Measurements from ENCODE around the gene TBC1D10A. TPM values are rescaled to one million over a fixed set of nuclear protein-coding genes. Genes with fewer than 3 reads are reported as not detected.

The TBC1D10A gene
- total and polyA plus RNA-seq, 2 experiments from 2014 or later, result 3.3 to 8.8 TPM

GRCh38 chr22:30284666-30285065, 42.1 kb downstream of the TBC1D10A start:
- Histone ChIP-seq H3K4me3 (no peak overlapping the region), H3K27me3 (ENCODE audit: insufficient read depth) (peaks cover 7% of the 10 kb centered on the region; the same call in 1 of the 2 replicates), H3K36me3 (ENCODE audit: insufficient read depth) (no peaks in the 10 kb centered on the region), H2AFZ (no peak overlapping the region), H3K4me2 (no peak overlapping the region), H3K79me2 (replicated peaks; ENCODE audit: insufficient read depth) (no peaks in the 10 kb centered on the region), H3K27ac (ENCODE audit: low read depth) (no peak overlapping the region), H3K9me2 (ENCODE audit: insufficient read depth) (no peaks in the 10 kb centered on the region), H3K4me1 (ENCODE audit: insufficient read depth) (peaks cover 5% of the 10 kb centered on the region; the same call in 1 of the 2 replicates), H3F3A (replicated peaks; ENCODE audit: low read depth) (peaks cover 11% of the 10 kb centered on the region), H4K20me1 (replicated peaks; ENCODE audit: insufficient read depth) (no peaks in the 10 kb centered on the region; the same call in 1 of the 2 replicates)
- H3K27ac Mint-ChIP-seq, result no peak overlapping the region
- ATAC-seq, result no peak
- no peaks in the 10 kb centered on the region for H3K36me3 Mint-ChIP-seq (ENCODE audit: low read depth)
- DNase-seq (ENCODE audit: low spot score), result no peak
- TF ChIP-seq EZH2 (IDR thresholded peaks at IDR 0.05; ENCODE audit: low read depth, unreplicated experiment) (no peak), CREB1 (CRISPR knock-in tag; IDR thresholded peaks at IDR 0.05; ENCODE audit: low read depth) (no peak), ZNF331 (CRISPR knock-in tag; IDR thresholded peaks at IDR 0.05; ENCODE audit: low read depth) (no peak), CTCF (conservative IDR thresholded peaks at IDR 0.05; ENCODE audit: low read depth in 2 of 2) (no peak), REST (IDR thresholded peaks at IDR 0.05; ENCODE audit: unreplicated experiment) (no peak)
- peaks cover 20% of the 10 kb centered on the region for H3K27me3 Mint-ChIP-seq (ENCODE audit: insufficient read depth, low read depth, poor library complexity)
- H3K4me3 Mint-ChIP-seq, result no peak overlapping the region
- peaks cover 5% of the 10 kb centered on the region; the same call in 2 of the 3 replicates for H3K4me1 Mint-ChIP-seq
- no peaks in the 10 kb centered on the region for H3K9me3 Mint-ChIP-seq

- H3K4me2 ChIP-seq, result no peak overlapping the region
- H3K36me3 ChIP-seq (ENCODE audit: insufficient read depth), result no peaks in the 10 kb centered on the region
- Mint-ChIP-seq H3K4me1 (peaks cover 5% of the 10 kb centered on the region; the same call in 2 of the 3 replicates), H3K36me3 (ENCODE audit: low read depth) (no peaks in the 10 kb centered on the region), H3K27ac (no peak overlapping the region), H3K9me3 (no peaks in the 10 kb centered on the region), H3K27me3 (ENCODE audit: insufficient read depth, low read depth, poor library complexity) (peaks cover 22% of the 10 kb centered on the region), H3K4me3 (no peak overlapping the region)
- H4K20me1 ChIP-seq (replicated peaks; ENCODE audit: insufficient read depth), result no peaks in the 10 kb centered on the region; the same call in 1 of the 2 replicates
- no peak for ATAC-seq
- H3K4me1 ChIP-seq (ENCODE audit: insufficient read depth), result peaks cover 5% of the 10 kb centered on the region; the same call in 1 of the 2 replicates
- DNase-seq (ENCODE audit: low spot score), result no peak
- no peaks in the 10 kb centered on the region for H3K9me2 ChIP-seq (ENCODE audit: insufficient read depth)
- H3K27ac ChIP-seq (ENCODE audit: low read depth), result no peak overlapping the region
- H3F3A ChIP-seq (replicated peaks; ENCODE audit: low read depth), result peaks cover 11% of the 10 kb centered on the region
- H3K27me3 ChIP-seq (ENCODE audit: insufficient read depth), result peaks cover 7% of the 10 kb centered on the region; the same call in 1 of the 2 replicates
- H2AFZ ChIP-seq, result no peak overlapping the region
- no peaks in the 10 kb centered on the region for H3K79me2 ChIP-seq (replicated peaks; ENCODE audit: insufficient read depth)
- H3K4me3 ChIP-seq, result no peak overlapping the region
- no peak for TF ChIP-seq EZH2phosphoT487 (IDR thresholded peaks at IDR 0.05; ENCODE audit: unreplicated experiment)
- no peak for TF ChIP-seq REST (IDR thresholded peaks at IDR 0.05; ENCODE audit: unreplicated experiment)
- no peak for TF ChIP-seq POLR2AphosphoS5 (IDR thresholded peaks at IDR 0.05; ENCODE audit: low read depth)
- TF ChIP-seq ETS1 (IDR thresholded peaks at IDR 0.05), result no peak
- TF ChIP-seq CTCF (conservative IDR thresholded peaks at IDR 0.05; ENCODE audit: low read depth in 2 of 2), result no peak
- TF ChIP-seq NANOG (IDR thresholded peaks at IDR 0.05; ENCODE audit: borderline replicate concordance), result no peak
- no peak for TF ChIP-seq ZNF331 (CRISPR knock-in tag; IDR thresholded peaks at IDR 0.05; ENCODE audit: low read depth)
- TF ChIP-seq EZH2 (IDR thresholded peaks at IDR 0.05; ENCODE audit: low read depth, unreplicated experiment), result no peak
Measured at GRCh38 chr22:30284172-30284571, 42.6 kb downstream of the TBC1D10A start.
